GM12873 (cell line): ENCODE results near the gene TADA2A.

Source experiments
- CTCF ChIP-seq: IDR thresholded peaks from 2 replicates; pipeline ENCODE4 v1.5.1; 2012; ENCODE audit warnings: low read depth, mild to moderate bottlenecking, moderate library complexity, low read length, control low read depth; ENCODE audit not compliant: insufficient read depth; ENCODE audit errors: missing control alignments

The TADA2A gene

GRCh38 chr17:37406635-37407461 lies at the start of gene TADA2A, which contains the start of gene ACACA:
Gene TADA2A, plus strand, starts transcription at chr17:37406886. Its CDS starts 4,480 bp downstream, at chr17:37411366.
Gene ACACA, minus strand, starts transcription at chr17:37406836. Its CDS starts 537 bp downstream, at chr17:37406299.
- TF ChIP-seq CTCF: no peak

GRCh38 chr17:37358098-37358829 lies 48.4 kb upstream of the TADA2A start:
- no peak for TF ChIP-seq CTCF

GRCh38 chr17:37358830-37359681 lies 47.6 kb upstream of the TADA2A start:
- TF ChIP-seq CTCF: peak; percentile 18

GRCh38 chr17:37359682-37360188 lies 47.0 kb upstream of the TADA2A start:
- TF ChIP-seq CTCF: no peak

GRCh38 chr17:37360632-37361031 lies 46.1 kb upstream of the TADA2A start:
- TF ChIP-seq CTCF: no peak

- no peak for TF ChIP-seq CTCF
Measured at GRCh38 chr17:37361543-37361942, 45.1 kb upstream of the TADA2A start.

- no peak for TF ChIP-seq CTCF
Measured at GRCh38 chr17:37365589-37365988, 41.1 kb upstream of the TADA2A start.
